ENCODE measurements around the gene WFIKKN2. TPM values are rescaled to one million over a fixed set of nuclear protein-coding genes. Genes with fewer than 3 reads are reported as not detected.

Gene WFIKKN2
- total and polyA plus RNA-seq, 4 experiments from 2014 or later = not detected

Other genes with a start within 250 kb of the WFIKKN2 start
- 1 to 10 TPM in 1 of 2 experiments, under 1 TPM in 1; 0.86 to 1.6 TPM for gene ABCC3, start 200.7 kb upstream of the WFIKKN2 start, total RNA-seq
- gene ABCC3, start 200.7 kb upstream of the WFIKKN2 start, polyA plus RNA-seq = not detected
- gene ANKRD40, start 127.7 kb upstream of the WFIKKN2 start, total RNA-seq = 10 to 100 TPM; 34.2 to 39.3 TPM
- 1 to 10 TPM; 2.1 to 8.1 TPM for gene ANKRD40, start 127.7 kb upstream of the WFIKKN2 start, polyA plus RNA-seq
- gene LUC7L3, start 116.0 kb upstream of the WFIKKN2 start, total RNA-seq = 100 to 1,000 TPM; 254 to 291 TPM
- 10 to 100 TPM; 21.9 to 79.6 TPM for gene LUC7L3, start 116.0 kb upstream of the WFIKKN2 start, polyA plus RNA-seq
- not detected for gene ANKRD40CL, start 68.1 kb upstream of the WFIKKN2 start, total RNA-seq
- gene ANKRD40CL, start 68.1 kb upstream of the WFIKKN2 start, polyA plus RNA-seq = not detected
- 100 to 1,000 TPM in 1 of 2 experiments, 10 to 100 TPM in 1; 93.7 to 104 TPM for gene TOB1, start 30.8 kb downstream of the WFIKKN2 start, total RNA-seq
- gene TOB1, start 30.8 kb downstream of the WFIKKN2 start, polyA plus RNA-seq = 100 to 1,000 TPM in 1 of 2 donors, 10 to 100 TPM in 1; 74.3 to 102 TPM